8988T (cell line): ENCODE data around the gene CRYBB1.
"Not testable (repeated sequence)": the region's sequence is repeated elsewhere in the genome, so short reads cannot be mapped to it uniquely, and the experiment has no call there.

Experiments used
- DNase-seq: peaks from one replicate; pipeline ENCODE4 v3.0.0; 2011

Gene CRYBB1

GRCh38 chr22:26635117-26635516 is 17.3 kb upstream of the CRYBB1 start:
- no peak for DNase-seq

- DNase-seq, result no peak
Observed at GRCh38 chr22:26634189-26634588, 16.4 kb upstream of the CRYBB1 start.

GRCh38 chr22:26632422-26633155 is 14.8 kb upstream of the CRYBB1 start:
- no peak for DNase-seq

GRCh38 chr22:26631282-26631681 is 13.5 kb upstream of the CRYBB1 start:
- no peak for DNase-seq

- no peak for DNase-seq
Observed at GRCh38 chr22:26629988-26630761, 12.3 kb upstream of the CRYBB1 start.

GRCh38 chr22:26624803-26625202 is 7.0 kb upstream of the CRYBB1 start:
- DNase-seq, result no peak

- no peak for DNase-seq
Observed at GRCh38 chr22:26623984-26624383, 6.2 kb upstream of the CRYBB1 start.

GRCh38 chr22:26621663-26622062 is 3.8 kb upstream of the CRYBB1 start, which contains the start of gene CRYBA4:
TSS of gene CRYBA4 (plus strand) at chr22:26621963. CDS start at chr22:26622597, 634 bp downstream.
- no peak for DNase-seq

- no peak for DNase-seq
Observed at GRCh38 chr22:26620197-26620596, 2.4 kb upstream of the CRYBB1 start.

- DNase-seq, result no peak
Observed at GRCh38 chr22:26619510-26619909, 1.7 kb upstream of the CRYBB1 start.

- DNase-seq, result no peak
Observed at GRCh38 chr22:26618455-26618854, 628 bp upstream of the CRYBB1 start.

- DNase-seq, result no peak
Observed at GRCh38 chr22:26616650-26617049, 1.2 kb downstream of the CRYBB1 start.

- DNase-seq, result no peak
Observed at GRCh38 chr22:26615830-26616435, 1.9 kb downstream of the CRYBB1 start.

- DNase-seq, result no peak
Observed at GRCh38 chr22:26615149-26615548, 2.7 kb downstream of the CRYBB1 start.

GRCh38 chr22:26614322-26614721 is 3.5 kb downstream of the CRYBB1 start:
- no peak for DNase-seq

- DNase-seq, result not testable (repeated sequence)
Observed at GRCh38 chr22:26613753-26614152, 4.1 kb downstream of the CRYBB1 start.

- DNase-seq, result no peak
Observed at GRCh38 chr22:26612652-26613051, 5.2 kb downstream of the CRYBB1 start.

- no peak for DNase-seq
Observed at GRCh38 chr22:26610996-26611395, 6.8 kb downstream of the CRYBB1 start.

GRCh38 chr22:26610072-26610958 is 7.5 kb downstream of the CRYBB1 start:
- DNase-seq, result no peak

GRCh38 chr22:26609287-26609686 is 8.5 kb downstream of the CRYBB1 start:
- DNase-seq, result no peak

GRCh38 chr22:26608129-26608528 is 9.7 kb downstream of the CRYBB1 start:
- no peak for DNase-seq

GRCh38 chr22:26606611-26607010 is 11.2 kb downstream of the CRYBB1 start:
- no peak for DNase-seq

- DNase-seq, result no peak
Observed at GRCh38 chr22:26604368-26604767, 13.5 kb downstream of the CRYBB1 start.
